ENCODE measurements around the gene ANKRD11. TPM values are rescaled to one million over a fixed set of nuclear protein-coding genes. Genes with fewer than 3 reads are reported as not detected.
A peak's percentile ranks its signal among the peaks of the same experiment; 100 is the strongest.
"Not testable (repeated sequence)": the region's sequence is repeated elsewhere in the genome, so short reads cannot be mapped to it uniquely, and the experiment has no call there.

ANKRD11 gene
- total RNA-seq, 1 experiment from 2014 or later: 47.0 TPM

DNA sequence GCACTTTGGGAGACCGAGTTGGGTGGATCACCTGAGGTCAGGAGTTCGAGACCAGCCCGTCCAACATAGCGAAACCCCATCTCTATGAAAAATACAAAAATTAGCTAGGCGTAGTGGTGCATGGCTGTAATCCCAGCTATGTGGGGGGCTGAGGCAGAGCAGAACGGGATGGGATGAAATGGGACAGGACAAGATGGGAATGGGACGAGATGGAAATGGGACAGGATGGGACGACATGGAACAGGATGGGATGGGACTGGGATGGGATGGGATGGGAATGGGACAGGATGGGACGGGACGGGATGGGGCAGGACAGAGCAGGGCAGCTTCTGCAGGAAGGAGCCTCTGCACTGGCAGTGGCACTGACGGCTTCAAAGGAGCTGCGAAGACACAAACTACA is 106.1 kb downstream of the ANKRD11 start:
- no peak for DNase-seq (ENCODE audit: low read depth, low spot score)
- in situ Hi-C loops (cut with HindIII; ENCODE audit: low pct_unique_long_range_greater_than_20kb, low sequenced_read_pairs): no loop called here

DNA sequence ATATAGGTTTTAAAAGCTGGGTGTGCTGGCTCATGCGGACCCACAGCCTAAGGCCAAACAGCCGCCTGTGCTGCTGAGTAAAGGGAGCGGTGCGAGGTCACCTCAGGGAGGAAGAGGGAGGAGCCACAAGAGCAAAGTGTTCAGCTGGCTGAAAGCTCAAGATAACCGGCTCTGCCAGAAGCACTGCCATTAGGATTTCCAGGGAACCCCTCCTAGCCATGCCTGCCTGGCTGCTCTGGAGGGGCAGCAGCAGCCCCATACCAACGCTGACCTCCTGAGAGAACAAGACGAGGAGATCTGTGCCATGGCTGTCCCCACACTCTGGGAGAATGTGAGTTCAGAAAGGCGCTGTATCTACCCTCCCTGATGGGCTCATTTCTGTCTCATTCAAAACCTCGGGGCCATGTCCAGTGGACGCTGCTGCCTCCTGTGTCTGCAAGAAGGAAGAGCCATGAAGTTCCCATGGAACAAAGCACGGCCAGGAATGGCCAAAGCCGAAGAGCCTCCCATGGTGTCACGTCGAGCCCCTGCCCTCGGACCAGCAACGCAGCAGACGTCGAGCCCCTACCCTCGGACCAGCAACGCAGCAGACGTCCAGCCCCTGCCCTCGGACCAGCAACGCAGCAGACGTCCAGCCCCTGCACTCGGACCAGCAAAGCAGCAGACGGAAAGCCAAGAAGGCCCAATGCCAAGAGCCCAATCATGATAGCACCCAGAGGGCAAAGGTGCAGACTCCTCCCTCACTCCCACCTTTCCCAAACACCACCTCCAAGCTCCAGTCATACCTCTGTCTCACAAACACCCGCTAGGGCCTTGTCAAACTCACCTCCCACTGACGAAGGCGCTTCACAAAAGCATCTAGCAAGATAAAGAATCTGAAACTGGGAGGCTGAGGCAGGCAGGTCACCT is 107.0 kb downstream of the ANKRD11 start:
- in situ Hi-C loops (cut with HindIII; ENCODE audit: low pct_unique_long_range_greater_than_20kb, low sequenced_read_pairs): no loop called here
- DNase-seq (ENCODE audit: low read depth, low spot score): no peak

DNA sequence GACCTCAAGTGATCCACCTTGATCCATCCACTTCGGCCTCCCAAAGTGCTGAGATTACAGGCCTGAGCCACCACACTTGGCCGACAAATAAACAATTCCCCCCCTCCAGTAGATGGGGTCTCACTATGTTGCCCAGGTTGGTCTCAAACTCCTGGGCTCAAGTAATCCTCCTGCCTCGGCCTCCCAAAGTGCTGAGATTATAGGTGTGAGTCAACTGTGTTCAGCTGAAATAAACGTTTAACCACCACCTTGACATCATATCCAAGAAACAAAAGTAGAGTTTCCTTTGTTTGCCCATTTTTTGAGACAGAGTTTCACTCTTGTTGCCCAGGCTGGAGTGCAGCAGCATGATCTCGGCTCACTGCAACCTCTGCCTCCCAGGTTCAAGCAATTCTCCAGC is 107.8 kb downstream of the ANKRD11 start:
- DNase-seq (ENCODE audit: low read depth, low spot score); in situ Hi-C loops (cut with HindIII; ENCODE audit: low pct_unique_long_range_greater_than_20kb, low sequenced_read_pairs): not testable (repeated sequence)

DNA sequence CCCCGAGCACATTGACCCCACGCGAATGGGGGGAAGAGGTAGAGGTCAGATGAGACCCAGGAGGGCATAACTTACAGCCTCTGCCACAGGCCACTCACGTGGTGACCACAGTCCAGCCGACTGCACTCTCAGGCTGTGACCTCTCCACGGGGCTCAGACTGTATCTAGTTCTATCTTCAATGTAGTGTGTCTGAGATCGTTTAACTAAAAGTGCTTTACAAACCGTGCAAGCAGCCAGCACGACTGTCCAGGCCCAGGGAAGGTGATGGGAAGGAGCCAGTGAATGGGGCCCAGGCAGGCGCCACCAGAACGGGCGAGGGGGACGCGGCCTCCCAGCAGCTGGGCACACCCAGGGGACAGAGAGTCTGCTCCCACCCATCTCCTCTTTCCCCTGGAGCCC is 108.6 kb downstream of the ANKRD11 start:
- DNase-seq (ENCODE audit: low read depth, low spot score): no peak
- in situ Hi-C loops (cut with HindIII; ENCODE audit: low pct_unique_long_range_greater_than_20kb, low sequenced_read_pairs): no loop called here

DNA sequence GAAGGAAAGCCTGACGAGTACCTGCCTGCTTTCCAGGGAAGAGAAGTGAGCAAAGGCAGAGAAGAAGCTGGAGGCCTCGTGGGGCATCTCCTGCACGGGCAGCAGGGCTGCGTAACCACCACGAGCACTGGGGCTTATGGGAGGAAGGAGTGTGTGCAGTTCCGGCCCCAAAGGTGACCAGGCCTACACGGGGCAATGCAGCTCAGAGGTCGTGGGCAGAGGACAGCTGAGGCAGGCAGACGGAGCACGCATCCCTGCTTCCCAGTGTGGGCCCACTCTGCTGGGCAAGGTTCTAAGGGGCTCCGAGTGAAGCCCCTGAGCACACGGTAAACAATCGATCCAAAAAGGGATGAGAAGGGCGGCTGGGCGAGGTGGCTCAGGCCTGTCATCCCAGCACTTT is 109.7 kb downstream of the ANKRD11 start:
- in situ Hi-C loops (cut with HindIII; ENCODE audit: low pct_unique_long_range_greater_than_20kb, low sequenced_read_pairs): no loop called here
- DNase-seq (ENCODE audit: low read depth, low spot score): no peak

- no peak for DNase-seq (ENCODE audit: low read depth, low spot score)
- in situ Hi-C loops (cut with HindIII; ENCODE audit: low pct_unique_long_range_greater_than_20kb, low sequenced_read_pairs): no loop called here
These were observed 111.2 kb downstream of the ANKRD11 start for GRCh38 chr16:89378947-89379771.

DNA sequence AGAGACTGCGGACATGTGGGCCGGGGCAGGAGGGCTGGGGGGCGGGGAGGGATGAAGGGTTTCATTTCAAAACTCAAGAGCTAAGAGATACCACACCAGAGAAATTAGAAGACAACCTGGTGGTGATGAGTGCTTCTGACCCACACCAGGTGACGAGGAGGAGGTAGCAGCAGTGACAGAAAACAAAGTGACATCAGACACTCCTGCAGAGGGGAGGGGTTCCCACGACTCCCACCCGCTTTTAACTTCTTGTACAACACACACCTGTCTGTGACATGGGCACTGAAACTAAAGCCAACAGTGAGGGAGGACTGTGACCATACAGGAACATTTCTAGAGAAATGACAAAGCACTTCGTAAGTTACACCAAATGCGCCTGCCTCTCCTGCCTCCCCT is 112.9 kb downstream of the ANKRD11 start:
- in situ Hi-C loops (cut with HindIII; ENCODE audit: low pct_unique_long_range_greater_than_20kb, low sequenced_read_pairs): no loop called here
- no peak for DNase-seq (ENCODE audit: low read depth, low spot score)

GRCh38 chr16:89376812-89377452 is 113.4 kb downstream of the ANKRD11 start:
- in situ Hi-C loops (cut with HindIII; ENCODE audit: low pct_unique_long_range_greater_than_20kb, low sequenced_read_pairs): no loop called here
- DNase-seq (ENCODE audit: low read depth, low spot score): no peak

GRCh38 chr16:89375686-89376085 is 114.7 kb downstream of the ANKRD11 start:
- DNase-seq (ENCODE audit: low read depth, low spot score): no peak
- in situ Hi-C loops (cut with HindIII; ENCODE audit: low pct_unique_long_range_greater_than_20kb, low sequenced_read_pairs): no loop called here

- DNase-seq (ENCODE audit: low read depth, low spot score): no peak
- in situ Hi-C loops (cut with HindIII; ENCODE audit: low pct_unique_long_range_greater_than_20kb, low sequenced_read_pairs): no loop called here
These were observed 115.3 kb downstream of the ANKRD11 start for GRCh38 chr16:89375021-89375420.

- DNase-seq (ENCODE audit: low read depth, low spot score): peak; percentile 47
- in situ Hi-C loops (cut with HindIII; ENCODE audit: low pct_unique_long_range_greater_than_20kb, low sequenced_read_pairs): no loop called here
These were observed 115.9 kb downstream of the ANKRD11 start for GRCh38 chr16:89374393-89374960.

DNA sequence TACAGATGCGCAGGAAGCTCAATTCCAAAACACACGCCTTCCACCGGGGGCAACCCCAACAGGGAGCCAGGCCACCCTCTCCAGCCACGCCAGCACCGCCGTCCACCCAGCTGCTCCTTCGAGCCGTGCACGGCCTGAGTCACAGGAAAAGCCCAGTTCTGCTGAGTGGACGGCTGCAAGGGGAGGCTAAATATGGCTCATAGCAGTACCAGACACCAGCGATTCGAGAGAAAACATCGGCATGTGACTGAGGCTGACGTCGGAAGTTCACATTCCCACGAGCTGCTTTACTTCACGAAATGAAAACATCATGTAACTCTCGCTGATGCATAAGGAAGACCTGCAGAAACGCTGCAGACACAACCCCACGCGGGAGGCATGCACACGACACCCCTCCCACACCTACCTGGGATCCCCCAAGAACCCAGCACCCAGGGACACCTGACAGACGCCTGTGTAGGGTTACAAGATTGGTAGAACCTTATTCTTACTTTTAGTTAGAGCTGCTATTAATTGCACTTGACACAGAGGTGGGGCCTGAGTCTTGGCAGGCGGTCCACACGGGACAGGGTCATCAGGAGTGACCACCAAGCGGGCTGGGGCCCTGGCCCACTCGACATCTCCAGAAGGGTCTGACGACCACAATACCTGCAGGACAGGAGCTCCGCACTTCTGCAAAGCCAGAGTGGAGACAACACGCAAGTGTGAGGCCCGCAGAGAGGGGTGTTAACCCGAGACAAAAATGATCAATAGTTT is 116.8 kb downstream of the ANKRD11 start:
- peak; percentile 58 for DNase-seq (ENCODE audit: low read depth, low spot score)
- in situ Hi-C loops (cut with HindIII; ENCODE audit: low pct_unique_long_range_greater_than_20kb, low sequenced_read_pairs): no loop called here

GRCh38 chr16:89371968-89372634 is 118.3 kb downstream of the ANKRD11 start:
- in situ Hi-C loops (cut with HindIII; ENCODE audit: low pct_unique_long_range_greater_than_20kb, low sequenced_read_pairs): no loop called here

GRCh38 chr16:89371386-89371785 is 119.0 kb downstream of the ANKRD11 start:
- in situ Hi-C loops (cut with HindIII; ENCODE audit: low pct_unique_long_range_greater_than_20kb, low sequenced_read_pairs): no loop called here

More at GRCh38 chr16:89371968-89372634, 118.3 kb downstream of the ANKRD11 start:
- no peak for DNase-seq (ENCODE audit: low read depth, low spot score)

DNA sequence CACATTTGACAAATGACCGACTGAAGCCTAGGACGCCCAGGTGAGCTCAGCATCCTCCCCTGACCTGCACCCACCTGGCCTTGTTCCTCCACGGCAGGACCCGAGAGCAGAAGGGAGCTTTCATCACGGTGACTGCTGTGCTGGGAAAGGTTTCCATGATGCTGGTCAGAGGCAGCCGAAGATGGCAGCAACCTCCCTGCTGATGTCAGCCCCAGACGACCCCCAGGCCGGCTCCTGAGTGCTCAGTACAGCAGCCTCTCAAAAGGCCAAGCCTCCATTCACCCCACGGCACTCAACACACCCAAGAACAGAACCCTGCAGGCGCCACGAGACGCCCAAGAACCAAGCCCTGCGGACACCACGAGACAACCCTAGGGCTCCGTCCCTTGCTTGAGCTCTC is 119.8 kb downstream of the ANKRD11 start:
- DNase-seq (ENCODE audit: low read depth, low spot score): no peak
- in situ Hi-C loops (cut with HindIII; ENCODE audit: low pct_unique_long_range_greater_than_20kb, low sequenced_read_pairs): no loop called here

More at GRCh38 chr16:89371386-89371785, 119.0 kb downstream of the ANKRD11 start:
- DNase-seq (ENCODE audit: low read depth, low spot score): no peak

GRCh38 chr16:89370081-89370511 is 120.3 kb downstream of the ANKRD11 start:
- in situ Hi-C loops (cut with HindIII; ENCODE audit: low pct_unique_long_range_greater_than_20kb, low sequenced_read_pairs): no loop called here
- no peak for DNase-seq (ENCODE audit: low read depth, low spot score)

Data from SK-MEL-5 (cell line).